NK-92 treated with Interleukin-12 subunit alpha and Interleukin-12 subunit beta, amount 100 ng/mL, for 24 hours (cell line): ENCODE results near the gene ZNF529.

Source experiments
- DNase-seq: peaks from one replicate; lab custom pipeline; 2025; lab: John Stamatoyannopoulos, UW

Gene ZNF529

GRCh38 chr19:36508325-36508724 is 64.8 kb downstream of the ZNF529 start:
- DNase-seq, result no peak

DNA sequence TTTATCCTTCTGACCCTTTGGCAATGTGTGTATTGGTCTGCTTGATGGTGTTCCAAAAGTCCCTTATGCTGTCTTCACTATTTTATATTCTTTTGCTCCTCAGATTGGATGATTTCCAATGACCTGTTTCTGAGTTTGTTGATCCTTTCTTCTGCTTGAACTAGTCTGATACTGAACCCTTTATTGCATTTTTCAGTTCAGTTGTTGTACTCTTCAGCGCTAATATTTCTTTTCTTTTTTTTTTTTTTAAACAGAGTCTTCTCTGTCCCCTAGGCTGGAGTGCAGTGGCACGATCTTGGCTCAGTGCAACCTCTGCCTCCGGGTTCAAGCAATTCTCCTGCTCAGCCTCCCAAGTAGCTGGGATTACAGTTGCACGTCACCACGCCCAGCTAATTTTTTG is 71.1 kb downstream of the ZNF529 start:
- DNase-seq, result no peak

GRCh38 chr19:36497001-36497400 is 76.1 kb downstream of the ZNF529 start:
- DNase-seq, result no peak
